AG04449 (cell line): ENCODE measurements around the gene SAMSN1.

ENCODE experiments used
- CTCF ChIA-PET: fragments of 350-600 bp; formaldehyde crosslinking; extraction: SDS; loops from one replicate; lab custom pipeline; 2021; ENCODE audit warnings: antibody characterized with exemption; lab: Yijun Ruan, JAX
- POLR2A ChIA-PET: fragments of 400-600, 350-600 bp; formaldehyde crosslinking; extraction: SDS; loops from one replicate; lab custom pipeline; 2020; ENCODE audit warnings: antibody characterized with exemption, inconsistent platforms; lab: Yijun Ruan, JAX
- DNase-seq: peaks from one replicate; pipeline ENCODE4 v3.0.0-alpha.2; 2010; ENCODE audit warnings: low read depth, low spot score
- H3K4me3 ChIP-seq: 2 replicates; pipeline ENCODE4 v1.5.1; 2011; ENCODE audit warnings: low read depth, mild to moderate bottlenecking, control low read depth, low read length
- TF ChIP-seq, protein P1 (sequence below): IDR thresholded peaks from one replicate; pipeline ENCODE4 v1.5.1; 2011; ENCODE audit warnings: mild to moderate bottlenecking, moderate library complexity, low read length, control low read depth, inconsistent platforms; ENCODE audit not compliant: insufficient read depth; ENCODE audit errors: missing control alignments

Gene SAMSN1

GRCh38 chr21:14545906-14546480, at the start of gene SAMSN1:
TSS of gene SAMSN1 (minus strand) at chr21:14546315. CDS start at chr21:14546261, 54 bp downstream.
- ChIA-PET POLR2A (no interaction called here), CTCF (no interaction called here)
- TF ChIP-seq, protein P1, sequence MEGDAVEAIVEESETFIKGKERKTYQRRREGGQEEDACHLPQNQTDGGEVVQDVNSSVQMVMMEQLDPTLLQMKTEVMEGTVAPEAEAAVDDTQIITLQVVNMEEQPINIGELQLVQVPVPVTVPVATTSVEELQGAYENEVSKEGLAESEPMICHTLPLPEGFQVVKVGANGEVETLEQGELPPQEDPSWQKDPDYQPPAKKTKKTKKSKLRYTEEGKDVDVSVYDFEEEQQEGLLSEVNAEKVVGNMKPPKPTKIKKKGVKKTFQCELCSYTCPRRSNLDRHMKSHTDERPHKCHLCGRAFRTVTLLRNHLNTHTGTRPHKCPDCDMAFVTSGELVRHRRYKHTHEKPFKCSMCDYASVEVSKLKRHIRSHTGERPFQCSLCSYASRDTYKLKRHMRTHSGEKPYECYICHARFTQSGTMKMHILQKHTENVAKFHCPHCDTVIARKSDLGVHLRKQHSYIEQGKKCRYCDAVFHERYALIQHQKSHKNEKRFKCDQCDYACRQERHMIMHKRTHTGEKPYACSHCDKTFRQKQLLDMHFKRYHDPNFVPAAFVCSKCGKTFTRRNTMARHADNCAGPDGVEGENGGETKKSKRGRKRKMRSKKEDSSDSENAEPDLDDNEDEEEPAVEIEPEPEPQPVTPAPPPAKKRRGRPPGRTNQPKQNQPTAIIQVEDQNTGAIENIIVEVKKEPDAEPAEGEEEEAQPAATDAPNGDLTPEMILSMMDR = no peak
- H3K4me3 ChIP-seq = no peak within 1 kb of the TSS
- DNase-seq = no peak

DNA sequence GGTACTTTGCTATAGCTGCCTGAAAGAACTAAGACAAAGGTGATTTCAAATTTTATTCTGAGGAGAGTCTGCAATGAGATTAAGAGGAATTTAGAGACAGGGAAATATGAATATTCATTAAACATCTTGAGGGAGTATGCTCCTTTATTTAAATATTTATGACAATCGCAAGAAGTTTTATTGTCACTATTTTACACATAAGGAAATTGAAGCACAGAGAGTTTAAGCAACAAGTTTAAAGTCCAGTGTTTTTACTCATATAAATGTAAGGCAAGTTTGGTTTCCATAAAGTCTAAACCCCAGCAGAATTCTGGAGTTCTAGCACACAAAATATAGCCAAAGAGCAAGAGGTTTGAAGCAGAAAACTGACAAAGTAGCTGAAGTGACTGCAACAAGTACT, 49.3 kb upstream of the SAMSN1 start:
- H3K4me3 ChIP-seq = no peak overlapping the region
- ChIA-PET CTCF (interaction anchor here (0.6 kb wide), 1 partner anchor 483 kb away, joined by 3 read pairs; no protein-coding TSS in a partner anchor), POLR2A (no interaction called here)
- TF ChIP-seq, protein P1 = no peak
- no peak for DNase-seq

DNA sequence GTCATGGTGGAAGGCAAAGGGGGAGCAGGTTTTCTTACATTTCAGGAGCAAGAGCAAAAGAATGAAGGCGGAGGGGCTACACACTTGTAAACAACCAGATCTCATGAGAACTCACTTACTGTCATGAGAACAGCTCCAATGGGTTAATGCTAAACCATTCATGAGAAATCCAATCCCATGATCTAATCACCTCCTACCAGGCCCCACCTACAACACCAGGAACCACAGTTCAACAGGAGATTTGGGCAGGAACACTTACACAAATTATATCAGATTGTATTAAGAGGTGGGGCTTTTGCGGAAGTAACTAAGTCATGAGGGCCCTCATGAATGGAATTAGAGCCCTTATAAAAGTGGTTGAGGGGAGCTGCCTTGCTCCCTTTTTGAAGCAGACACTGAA, 48.9 kb upstream of the SAMSN1 start:
- POLR2A ChIA-PET = no interaction called here
- no peak for DNase-seq
- no peak overlapping the region for H3K4me3 ChIP-seq
- CTCF ChIA-PET = interaction anchor here (0.6 kb wide), 1 partner anchor 484 kb away, joined by 3 read pairs; no protein-coding TSS in a partner anchor
- TF ChIP-seq, protein P1 = no peak

DNA sequence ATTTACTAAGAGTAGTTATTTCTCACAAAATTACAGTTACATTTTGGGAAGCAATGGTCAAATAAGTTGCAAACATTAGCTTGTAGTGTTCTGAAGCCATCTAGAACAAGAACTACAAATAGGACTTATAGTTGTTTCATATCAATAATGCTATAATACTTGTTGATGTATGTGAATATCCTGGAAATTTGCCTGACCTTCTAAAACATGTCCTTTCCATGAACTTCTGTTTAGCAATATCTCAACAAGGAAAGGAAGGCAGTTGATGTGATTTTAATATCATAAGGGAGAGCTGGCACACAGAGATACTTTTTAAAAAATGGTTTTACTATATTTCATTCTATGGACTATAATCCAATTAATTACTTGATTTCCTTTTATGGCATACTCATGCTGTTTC, 47.1 kb upstream of the SAMSN1 start:
- TF ChIP-seq, protein P1 = no peak
- no peak for DNase-seq
- ChIA-PET POLR2A (no interaction called here), CTCF (no interaction called here)
- no peak overlapping the region for H3K4me3 ChIP-seq

- ChIA-PET POLR2A (no interaction called here), CTCF (no interaction called here)
- TF ChIP-seq, protein P1 = no peak
- no peak overlapping the region for H3K4me3 ChIP-seq
- DNase-seq = no peak
Measured at GRCh38 chr21:14592296-14593000, 46.3 kb upstream of the SAMSN1 start.

DNA sequence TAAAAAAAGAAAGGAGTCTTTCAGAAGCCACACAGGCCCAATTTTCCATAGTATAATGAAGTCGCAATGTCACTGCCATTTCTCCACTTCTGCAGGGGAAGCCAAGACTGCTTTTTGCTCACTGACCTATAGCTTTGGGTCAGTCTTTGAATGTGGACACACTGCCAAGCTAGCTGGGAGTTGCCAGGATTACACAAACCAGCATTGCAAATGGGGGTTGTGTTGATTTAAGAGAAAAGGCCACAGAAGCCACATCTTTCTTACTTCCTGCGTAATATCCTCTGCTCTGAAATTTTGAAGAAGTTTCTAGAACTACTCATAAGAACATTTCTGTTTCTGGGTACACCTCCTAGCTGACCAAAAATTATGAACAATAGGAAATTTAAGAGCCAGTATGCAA, 45.8 kb upstream of the SAMSN1 start:
- ChIA-PET POLR2A (no interaction called here), CTCF (no interaction called here)
- DNase-seq = no peak
- TF ChIP-seq, protein P1 = no peak
- H3K4me3 ChIP-seq = no peak overlapping the region
